ENCODE results near the gene TXNDC12.

DNA sequence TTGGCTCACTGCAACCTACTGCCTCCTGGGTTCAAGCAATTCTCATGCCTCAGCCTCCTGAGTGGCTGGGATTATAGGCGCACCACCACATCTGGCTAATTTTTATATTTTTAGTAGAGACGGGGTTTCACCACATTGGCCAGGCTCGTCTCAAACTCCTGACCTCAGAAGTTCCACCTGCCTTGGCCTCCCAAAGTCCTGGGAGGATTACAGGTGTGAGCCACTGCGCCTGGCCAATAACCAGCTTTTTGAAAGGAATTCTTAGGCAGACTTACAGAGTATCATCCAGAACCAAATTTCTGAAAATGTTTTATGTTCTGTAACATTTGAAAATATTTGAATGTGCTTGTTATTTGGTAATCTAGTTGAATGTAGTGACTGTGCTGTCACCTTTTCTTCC lies 15.7 kb upstream of the TXNDC12 start:
- TF ChIP-seq GATA2 (IDR thresholded peaks at IDR 0.05; ENCODE audit: low read depth, low read length) (no peak), GATA3 (IDR thresholded peaks at IDR 0.05; ENCODE audit: low read depth, low read length) (no peak)

Measured in SH-SY5Y (cell line).